B cell (primary cell): ENCODE measurements around the gene AP3D1. TPM values are rescaled to one million over a fixed set of nuclear protein-coding genes. Genes with fewer than 3 reads are reported as not detected.
A peak's percentile ranks its signal among the peaks of the same experiment; 100 is the strongest.

Source experiments
- ATAC-seq: fragments of 200-7000 bp; cut with Tn5 transposase; one replicate; pipeline ENCODE4 v1.10.0; 2021; ENCODE audit warnings: low read depth, mild to moderate bottlenecking, moderate number of reproducible peaks, moderate library complexity
- CTCF ChIA-PET: fragments of 350-600 bp; sonication (Branson Sonifier 250); formaldehyde crosslinking; loops from one replicate; lab custom pipeline; 2021; ENCODE audit warnings: antibody characterized with exemption, inconsistent platforms; lab: Charles Lee
- POLR2A ChIA-PET: fragments of 350-600 bp; sonication (Branson Sonifier 250); formaldehyde crosslinking; loops from one replicate; lab custom pipeline; 2021; ENCODE audit warnings: antibody characterized with exemption; lab: Charles Lee
- DNase-seq: peaks from one replicate; pipeline ENCODE4 v3.0.0; 2013
- H2AFZ ChIP-seq: 2 replicates; pipeline ENCODE4 v1.6.1; 2012; ENCODE audit warnings: mild to moderate bottlenecking, low read depth, low read length; ENCODE audit not compliant: insufficient read depth, poor library complexity, severe bottlenecking
- H3K27ac ChIP-seq, 2 donors: 1 replicate in 1 of 2; 2 replicates in 1 of 2; pipeline ENCODE4 v1.5.1; 2012 to 2013; ENCODE audit warnings: low read length in 2 of 2, mild to moderate bottlenecking in 2 of 2, moderate library complexity in 1 of 2
- H3K27me3 ChIP-seq, 4 experiments: fragments of 200-600 bp in 1 of 4; sonication (generic) in 1 of 4; replicated peaks in 1 of 4; 1 replicate in 2 of 4; 2 replicates in 2 of 4; pipeline versions ENCODE4 v1.6.1 to v1.7.0; 2013 to 2016; ENCODE audit warnings: low read length in 3 of 4, mild to moderate bottlenecking in 2 of 4, mixed read lengths in 1 of 4, moderate library complexity in 1 of 4; ENCODE audit not compliant: insufficient read depth in 4 of 4, control insufficient read depth in 3 of 4; ENCODE audit errors: control extremely low read depth in 1 of 4
- H3K36me3 ChIP-seq, 2 experiments: replicated peaks in 1 of 2; 1 replicate in 1 of 2; 2 replicates in 1 of 2; pipeline versions ENCODE4 v1.6.1 to v1.7.1; 2013; ENCODE audit warnings: low read length in 1 of 2; ENCODE audit not compliant: insufficient read depth in 2 of 2, control insufficient read depth in 1 of 2; ENCODE audit errors: control extremely low read depth in 1 of 2, extremely low read depth in 1 of 2
- H3K4me1 ChIP-seq, 2 donors: fragments of 200-600 bp in 1 of 2; sonication (generic) in 1 of 2; 1 replicate in 1 of 2; 2 replicates in 1 of 2; pipeline versions ENCODE4 v1.5.1 to v1.6.1; 2013 to 2017; ENCODE audit warnings: low read length in 2 of 2; ENCODE audit not compliant: control insufficient read depth in 2 of 2, insufficient read depth in 2 of 2
- H3K4me2 ChIP-seq: replicated peaks from 2 replicates; pipeline ENCODE3; 2012; ENCODE audit warnings: mild to moderate bottlenecking, low read depth, low read length; ENCODE audit not compliant: poor library complexity, severe bottlenecking
- H3K4me3 ChIP-seq, 5 experiments: fragments of 200-600 bp in 1 of 5; sonication (generic) in 1 of 5; 1 replicate in 3 of 5; 2 replicates in 2 of 5; pipeline versions ENCODE4 v1.5.1 to v1.7.0; 2011 to 2016; ENCODE audit warnings: low read length in 4 of 5, mild to moderate bottlenecking in 4 of 5, low read depth in 2 of 5, control low read depth in 1 of 5, moderate library complexity in 1 of 5; ENCODE audit not compliant: insufficient read depth in 1 of 5; ENCODE audit errors: control extremely low read depth in 1 of 5, extremely low read depth in 1 of 5
- H3K79me2 ChIP-seq: fragments of 200-600 bp; sonication (generic); one replicate; pipeline ENCODE4 v1.6.0; 2016; ENCODE audit warnings: low read length; ENCODE audit not compliant: control insufficient read depth, insufficient read depth
- H3K9ac ChIP-seq: fragments of 200-600 bp; sonication (generic); 2 replicates; pipeline ENCODE4 v1.6.1; 2017; ENCODE audit warnings: mild to moderate bottlenecking, low read length, moderate library complexity
- H3K9me3 ChIP-seq, 3 donors: one replicate each; pipeline versions ENCODE4 v1.6.1 to v1.7.1; 2013; ENCODE audit warnings: low read length in 2 of 3; ENCODE audit not compliant: control insufficient read depth in 2 of 3, insufficient read depth in 1 of 3; ENCODE audit errors: control extremely low read depth in 1 of 3
- H4K20me1 ChIP-seq: 2 replicates; pipeline ENCODE4 v1.6.0; 2012; ENCODE audit warnings: mild to moderate bottlenecking, low read length; ENCODE audit not compliant: insufficient read depth, control insufficient read depth, poor library complexity, severe bottlenecking
- H3K27ac Mint-ChIP-seq: one replicate; pipeline ENCODE4 v1.8.0; 2021; ENCODE audit warnings: mixed read lengths
- H3K27me3 Mint-ChIP-seq: one replicate; pipeline ENCODE4 v1.8.0; 2021; ENCODE audit warnings: mixed read lengths
- H3K4me1 Mint-ChIP-seq: one replicate; pipeline ENCODE4 v1.8.0; 2021; ENCODE audit warnings: mixed read lengths
- H3K4me3 Mint-ChIP-seq: one replicate; pipeline ENCODE4 v1.8.0; 2021; ENCODE audit warnings: mixed read lengths
- H3K9me3 Mint-ChIP-seq: one replicate; pipeline ENCODE4 v1.8.0; 2022; ENCODE audit warnings: mixed read lengths; ENCODE audit not compliant: insufficient read depth
- CTCF ChIP-seq: fragments of 200-600 bp; IDR thresholded peaks from one replicate; pipeline ENCODE4 v1.8.0; 2022; ENCODE audit warnings: antibody characterized with exemption, mild to moderate bottlenecking
- EZH2 ChIP-seq: IDR thresholded peaks from 2 replicates; pipeline ENCODE4 v1.6.1; 2012; ENCODE audit warnings: borderline replicate concordance, low read depth, mild to moderate bottlenecking, moderate library complexity, low read length; ENCODE audit not compliant: insufficient read depth, poor library complexity, severe bottlenecking
- WGBS: methylation state at CpG from one replicate; pipeline ENCODE4 v1.1.5; 2013; ENCODE audit warnings: missing lambda C conversion rate; ENCODE audit not compliant: insufficient coverage; 5-methylcytosine and 5-hydroxymethylcytosine counted together
- intact Hi-C: fragments of 100-400 bp; cut with micrococcal nuclease; formaldehyde crosslinking; loops from one replicate; pipeline ENCODE4 v1.10.0; 2022
- polyA plus RNA-seq: library from polyadenylated mRNA; depleted of rRNA; stranded (reverse); fragments of >200 nt; gene quantifications from 2 replicates; pipeline ENCODE4 v1.2.3, GENCODE V29; 2012
- total RNA-seq, 2 donors: library from RNA; stranded (reverse); fragments of 120-200 nt in 1 of 2; gene quantifications; 1 replicate in 1 of 2; 2 replicates in 1 of 2; pipeline versions ENCODE4 v1.2.3 to v1.2.4, GENCODE V29; 2013 to 2022

AP3D1 gene
- total and polyA plus RNA-seq, 2 donors (not counting 1 experiment from before 2014, with no cell fraction given): 96.4 to 114 TPM

GRCh38 chr19:2168619-2169424, 17.5 kb upstream of the AP3D1 start:
- Histone ChIP-seq H3K4me3 (peak overlapping the region; percentile 16 to 64 (median 37)), H2AFZ (no peak overlapping the region), H3K27me3 (no peaks in the 10 kb centered on the region), H3K9me3 (no peaks in the 10 kb centered on the region), H4K20me1 (peaks cover 40% of the 10 kb centered on the region), H3K36me3 (peaks cover 0 to 5% of the 10 kb centered on the region in 2 experiments), H3K4me2 (peak overlapping the region; percentile 99), H3K9ac (peak overlapping the region; percentile 62), H3K79me2 (peaks cover 98% of the 10 kb centered on the region), H3K27ac (peak overlapping the region; percentile 90 to 95), H3K4me1 (peaks cover 66 to 88% of the 10 kb centered on the region in 2 donors)
- DNase-seq (peak; percentile 81), ATAC-seq (peak; percentile 44)
- WGBS: 4% methylated on average over 23 of the region's 24 CpGs
- ChIA-PET CTCF (interaction anchor here (0.9 to 1.6 kb wide), 7 partner anchors 10 to 442 kb away, joined by 3 to 7 read pairs (median 5); partner anchors contain the start of gene PLEKHJ1), POLR2A (interaction anchor here (0.6 to 1.4 kb wide), 6 partner anchors 19 to 216 kb away, joined by 3 to 9 read pairs (median 4); no protein-coding TSS in a partner anchor)
- Mint-ChIP-seq H3K4me1 (peaks cover 69% of the 10 kb centered on the region), H3K27me3 (no peaks in the 10 kb centered on the region), H3K27ac (peak overlapping the region; percentile 95), H3K4me3 (peak overlapping the region; percentile 88), H3K9me3 (no peaks in the 10 kb centered on the region)
- no peak for TF ChIP-seq EZH2
- no peak for TF ChIP-seq CTCF
- intact Hi-C loops: loop anchor here (1.0 to 5.0 kb wide), 4 partner anchors 14 to 453 kb away; partner anchors contain the start of gene KLF16
